Endodermal cell (in vitro differentiated cells): ENCODE results near the gene CLDN12. TPM values are rescaled to one million over a fixed set of nuclear protein-coding genes. Genes with fewer than 3 reads are reported as not detected.

Source experiments
- DNase-seq: peaks from one replicate; pipeline ENCODE4 v3.0.0-alpha.2; 2017
- H3K27ac ChIP-seq: 2 replicates; pipeline ENCODE4 v1.5.1; 2013; ENCODE audit warnings: mild to moderate bottlenecking, low read depth, low read length, moderate library complexity
- H3K27me3 ChIP-seq: 2 replicates; pipeline ENCODE4 v1.6.1; 2013; ENCODE audit warnings: mild to moderate bottlenecking, low read length, moderate library complexity; ENCODE audit not compliant: insufficient read depth, control insufficient read depth, poor library complexity, severe bottlenecking
- H3K36me3 ChIP-seq: 2 replicates; pipeline ENCODE4 v1.7.0; 2013; ENCODE audit warnings: mild to moderate bottlenecking, low read length, moderate library complexity; ENCODE audit not compliant: control insufficient read depth, insufficient read depth
- H3K4me1 ChIP-seq: one replicate; pipeline ENCODE4 v1.7.0; 2013; ENCODE audit warnings: low read length; ENCODE audit not compliant: control insufficient read depth, insufficient read depth
- H3K4me3 ChIP-seq: 2 replicates; pipeline ENCODE4 v1.5.1; 2013; ENCODE audit warnings: mild to moderate bottlenecking, low read length, moderate library complexity
- H3K9ac ChIP-seq: 2 replicates; pipeline ENCODE4 v1.6.1; 2013; ENCODE audit warnings: mild to moderate bottlenecking, low read length, moderate library complexity; ENCODE audit not compliant: poor library complexity, severe bottlenecking; ENCODE audit errors: extremely low read depth
- H3K9me3 ChIP-seq: 2 replicates; pipeline ENCODE4 v1.6.1; 2013; ENCODE audit warnings: mild to moderate bottlenecking, low read length, moderate library complexity; ENCODE audit not compliant: control insufficient read depth
- H3K27ac Mint-ChIP-seq: 2 replicates; pipeline ENCODE4 v1.8.0; 2020; ENCODE audit warnings: mixed read lengths
- H3K27me3 Mint-ChIP-seq: 2 replicates; pipeline ENCODE4 v1.8.0; 2021; ENCODE audit warnings: mild to moderate bottlenecking, mixed read lengths; ENCODE audit not compliant: insufficient read depth
- H3K36me3 Mint-ChIP-seq: 2 replicates; pipeline ENCODE4 v1.8.0; 2020; ENCODE audit warnings: low read depth, mixed read lengths
- H3K4me1 Mint-ChIP-seq: 2 replicates; pipeline ENCODE4 v1.8.0; 2020; ENCODE audit warnings: mixed read lengths
- H3K4me3 Mint-ChIP-seq: 2 replicates; pipeline ENCODE4 v1.8.0; 2020; ENCODE audit warnings: mild to moderate bottlenecking, moderate library complexity, mixed read lengths
- H3K9me3 Mint-ChIP-seq: 2 replicates; pipeline ENCODE4 v1.8.0; 2020; ENCODE audit warnings: mild to moderate bottlenecking, mixed read lengths
- WGBS, 2 experiments: methylation state at CpG; one replicate each; pipeline versions ENCODE4 v1.1.5 to v1.1.7; 2013; ENCODE audit warnings: missing lambda C conversion rate in 2 of 2, mixed read lengths in 1 of 2; ENCODE audit not compliant: insufficient coverage in 1 of 2, insufficient read length in 1 of 2; 5-methylcytosine and 5-hydroxymethylcytosine counted together
- total RNA-seq, 2 donors: library from RNA; stranded (reverse); fragmentation: NEBNext Ultra II Directional in 1 of 2; extraction: Animal tissue kit (Norgen Biotek cat#: 25700) in 1 of 2; gene quantifications; 2 replicates in 1 of 2; 3 replicates in 1 of 2; pipeline ENCODE4 v1.2.1, GENCODE V29; 2021
- TF ChIP-seq, protein P1 (sequence below): fragments of 200-600 bp; sonication (generic); conservative IDR thresholded peaks from 2 replicates; pipeline ENCODE4 v1.5.0; 2021; ENCODE audit warnings: antibody characterized with exemption, mild to moderate bottlenecking

Gene CLDN12
- total RNA-seq, 2 donors from 2014 or later: 50.3 to 51.6 TPM

DNA sequence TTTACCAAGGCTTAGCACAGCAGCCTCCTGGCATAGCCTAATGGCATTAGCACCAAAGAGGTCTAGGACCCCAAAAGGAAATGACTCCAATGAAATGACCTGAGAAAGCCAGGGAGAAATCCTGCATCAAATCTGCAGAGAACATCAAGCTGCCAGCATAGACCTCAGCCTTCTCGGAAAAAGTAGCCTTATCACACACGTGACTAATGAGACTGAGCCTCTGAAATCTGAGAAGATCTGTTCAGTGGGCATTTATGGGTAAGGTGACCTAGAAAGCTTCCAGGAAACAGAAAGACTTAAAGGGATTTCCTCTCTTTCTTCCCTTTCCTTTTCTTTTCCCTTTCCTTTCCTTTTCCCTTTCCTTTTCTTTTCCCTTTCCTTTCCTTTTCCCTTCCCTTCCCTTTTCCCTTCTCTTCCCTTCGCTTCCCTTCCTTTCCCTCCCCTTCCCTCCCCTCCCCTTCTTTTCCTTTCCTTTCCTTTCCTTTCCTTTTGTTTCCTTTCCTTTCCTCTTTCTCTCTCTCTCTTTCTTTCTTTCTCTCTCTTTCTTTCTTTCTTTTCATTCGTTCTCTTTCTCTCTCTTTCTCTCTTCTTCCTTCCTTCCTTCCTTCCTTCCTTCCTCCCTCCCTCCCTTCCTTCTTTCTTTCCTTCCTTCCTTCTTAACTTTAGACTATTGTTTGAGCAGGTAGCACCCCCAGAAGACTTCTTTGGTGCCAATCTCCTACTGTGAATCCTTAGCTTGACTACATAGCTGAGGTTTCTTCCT lies 43.1 kb downstream of the CLDN12 start:
- Mint-ChIP-seq H3K27me3 (peaks cover 20% of the 10 kb centered on the region), H3K4me1 (peaks cover 8% of the 10 kb centered on the region), H3K4me3 (no peak overlapping the region), H3K36me3 (no peaks in the 10 kb centered on the region), H3K9me3 (no peaks in the 10 kb centered on the region), H3K27ac (no peak overlapping the region)
- Histone ChIP-seq H3K9ac (no peak overlapping the region), H3K27ac (no peak overlapping the region), H3K36me3 (no peaks in the 10 kb centered on the region), H3K27me3 (peaks cover 33% of the 10 kb centered on the region), H3K9me3 (no peaks in the 10 kb centered on the region), H3K4me3 (no peak overlapping the region), H3K4me1 (no peaks in the 10 kb centered on the region)
- no peak for DNase-seq
- 62 to 88% methylated on average over 2 to 4 of the region's 4 CpGs for WGBS, 2 experiments
- TF ChIP-seq, protein P1, sequence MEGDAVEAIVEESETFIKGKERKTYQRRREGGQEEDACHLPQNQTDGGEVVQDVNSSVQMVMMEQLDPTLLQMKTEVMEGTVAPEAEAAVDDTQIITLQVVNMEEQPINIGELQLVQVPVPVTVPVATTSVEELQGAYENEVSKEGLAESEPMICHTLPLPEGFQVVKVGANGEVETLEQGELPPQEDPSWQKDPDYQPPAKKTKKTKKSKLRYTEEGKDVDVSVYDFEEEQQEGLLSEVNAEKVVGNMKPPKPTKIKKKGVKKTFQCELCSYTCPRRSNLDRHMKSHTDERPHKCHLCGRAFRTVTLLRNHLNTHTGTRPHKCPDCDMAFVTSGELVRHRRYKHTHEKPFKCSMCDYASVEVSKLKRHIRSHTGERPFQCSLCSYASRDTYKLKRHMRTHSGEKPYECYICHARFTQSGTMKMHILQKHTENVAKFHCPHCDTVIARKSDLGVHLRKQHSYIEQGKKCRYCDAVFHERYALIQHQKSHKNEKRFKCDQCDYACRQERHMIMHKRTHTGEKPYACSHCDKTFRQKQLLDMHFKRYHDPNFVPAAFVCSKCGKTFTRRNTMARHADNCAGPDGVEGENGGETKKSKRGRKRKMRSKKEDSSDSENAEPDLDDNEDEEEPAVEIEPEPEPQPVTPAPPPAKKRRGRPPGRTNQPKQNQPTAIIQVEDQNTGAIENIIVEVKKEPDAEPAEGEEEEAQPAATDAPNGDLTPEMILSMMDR: no peak

DNA sequence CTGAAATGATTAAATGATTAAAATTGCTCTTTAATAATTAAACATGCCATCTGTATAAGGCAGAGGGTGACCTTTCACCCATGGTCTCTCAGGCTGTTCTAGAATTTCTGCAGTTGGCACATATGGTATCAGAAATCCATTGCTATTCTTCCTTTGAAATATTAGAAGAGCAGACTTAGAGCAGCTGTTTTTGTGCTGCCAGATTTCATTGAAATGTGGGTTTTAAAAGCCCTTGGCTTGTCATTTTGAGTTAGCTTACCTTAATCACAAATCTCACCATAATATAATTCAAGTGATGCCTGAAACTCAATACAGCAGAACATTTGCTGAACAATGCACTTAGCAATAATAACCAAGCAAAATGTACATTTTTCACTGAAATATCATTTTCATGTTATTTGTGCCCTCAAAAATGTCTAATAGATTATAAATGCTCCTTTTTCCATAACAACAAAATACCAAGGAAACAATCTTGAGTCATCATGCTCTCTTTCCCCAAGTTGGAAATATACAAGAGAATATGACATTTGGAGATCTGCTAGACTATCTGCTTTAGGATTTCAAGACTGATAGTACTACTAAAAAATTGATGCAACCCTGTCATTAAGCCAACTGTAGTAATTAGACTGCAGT lies 50.1 kb downstream of the CLDN12 start:
- TF ChIP-seq, protein P1: no peak
- Histone ChIP-seq H3K36me3 (no peaks in the 10 kb centered on the region), H3K27me3 (peaks cover 9% of the 10 kb centered on the region), H3K9me3 (no peaks in the 10 kb centered on the region), H3K4me1 (no peaks in the 10 kb centered on the region), H3K4me3 (no peak overlapping the region), H3K27ac (no peak overlapping the region), H3K9ac (no peak overlapping the region)
- Mint-ChIP-seq H3K36me3 (no peaks in the 10 kb centered on the region), H3K27ac (no peak overlapping the region), H3K4me3 (no peak overlapping the region), H3K9me3 (no peaks in the 10 kb centered on the region), H3K27me3 (peaks cover 15% of the 10 kb centered on the region), H3K4me1 (peaks cover 18% of the 10 kb centered on the region)
- no peak for DNase-seq

DNA sequence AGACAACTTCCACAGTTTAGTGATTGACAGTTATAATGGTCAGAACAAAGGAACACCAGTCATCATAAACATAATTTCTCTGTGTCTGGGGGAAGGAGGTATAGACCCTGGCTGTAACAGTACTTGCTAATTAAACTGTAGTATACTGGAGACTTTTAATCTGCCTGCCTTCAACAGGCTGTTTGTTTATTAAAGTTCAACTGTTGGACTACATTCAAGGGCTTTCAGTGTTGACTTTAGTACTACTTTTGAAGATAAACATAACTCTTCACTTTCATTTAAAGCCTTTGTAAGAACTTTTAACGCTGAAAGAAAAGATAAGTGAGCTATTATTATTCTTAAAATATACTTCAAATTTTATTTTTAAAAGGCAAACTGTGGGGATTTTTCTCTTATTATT lies 50.7 kb downstream of the CLDN12 start:
- no peak overlapping the region for H3K4me3 ChIP-seq
- H3K27ac Mint-ChIP-seq: no peak overlapping the region
- peaks cover 9% of the 10 kb centered on the region for H3K27me3 ChIP-seq
- TF ChIP-seq, protein P1: no peak
- peaks cover 15% of the 10 kb centered on the region for H3K27me3 Mint-ChIP-seq
- no peak overlapping the region for H3K9ac ChIP-seq
- no peaks in the 10 kb centered on the region for H3K4me1 ChIP-seq
- H3K4me1 Mint-ChIP-seq: peaks cover 20% of the 10 kb centered on the region
- no peaks in the 10 kb centered on the region for H3K36me3 ChIP-seq
- H3K27ac ChIP-seq: no peak overlapping the region
- H3K9me3 Mint-ChIP-seq: peaks cover 3% of the 10 kb centered on the region
- no peaks in the 10 kb centered on the region for H3K9me3 ChIP-seq
- H3K36me3 Mint-ChIP-seq: no peaks in the 10 kb centered on the region
- no CpG with 5 or more reads among the region's 1 CpG for WGBS, 2 experiments
- no peak for DNase-seq
- no peak overlapping the region for H3K4me3 Mint-ChIP-seq
